Colonic mucosa (tissue), 4 donors: ENCODE results near the gene GPR4. TPM values are rescaled to one million over a fixed set of nuclear protein-coding genes. Genes with fewer than 3 reads are reported as not detected.
A peak's percentile ranks its signal among the peaks of the same experiment; 100 is the strongest.

Source experiments
- DNase-seq: peaks from one replicate; pipeline ENCODE4 v3.0.0-alpha.2; 2020
- H3K27ac ChIP-seq: fragments of 200-600 bp; one replicate; pipeline ENCODE4 v1.8.0; 2021
- H3K27me3 ChIP-seq: fragments of 200-600 bp; one replicate; pipeline ENCODE4 v1.8.0; 2021
- H3K36me3 ChIP-seq: fragments of 200-600 bp; one replicate; pipeline ENCODE4 v1.8.0; 2021
- H3K4me1 ChIP-seq: fragments of 200-600 bp; one replicate; pipeline ENCODE4 v1.8.0; 2021; ENCODE audit warnings: mild to moderate bottlenecking
- H3K4me3 ChIP-seq: fragments of 200-600 bp; one replicate; pipeline ENCODE4 v1.8.0; 2021
- H3K9ac ChIP-seq, 2 donors: one replicate each; pipeline ENCODE4 v1.7.0; 2013; ENCODE audit warnings: control low read depth in 2 of 2, low read depth in 2 of 2, low read length in 2 of 2
- H3K9me3 ChIP-seq: fragments of 200-600 bp; one replicate; pipeline ENCODE4 v1.8.0; 2021
- CTCF ChIP-seq: fragments of 200-600 bp; IDR thresholded peaks from one replicate; pipeline ENCODE4 v1.8.0; 2022; ENCODE audit warnings: antibody characterized with exemption, mild to moderate bottlenecking
- intact Hi-C: fragments of 100-400 bp; cut with DNase I; formaldehyde crosslinking; loops from one replicate; pipeline ENCODE4 v1.14.1; 2022
- total RNA-seq, 2 donors: library from RNA; stranded (reverse); fragmentation: NEBNext Ultra II Directional in 1 of 2; extraction: Animal tissue kit (Norgen Biotek cat#: 25700) in 1 of 2; gene quantifications; one replicate each; pipeline ENCODE4 v1.2.1, GENCODE V29; 2021
- donor health status: healthy.
- donor health status: DM: no; HTN: no; CAD: no.
- donor health status: DM: no; HTN: no; CAD: no.

Gene GPR4
- total RNA-seq, 2 donors from 2014 or later: 0.52 to 2.0 TPM

GRCh38 chr19:45567609-45568008, 34.4 kb downstream of the GPR4 start:
- TF ChIP-seq CTCF: no peak
- no peak for DNase-seq
- no peaks in the 10 kb centered on the region for H3K9me3 ChIP-seq
- no peaks in the 10 kb centered on the region for H3K27me3 ChIP-seq
- peaks cover 15% of the 10 kb centered on the region for H3K4me1 ChIP-seq
- no peak overlapping the region for H3K9ac ChIP-seq
- no peaks in the 10 kb centered on the region for H3K36me3 ChIP-seq
- intact Hi-C loops: loop anchor here (5.0 kb wide), 1 partner anchor 40 kb away; no protein-coding TSS in a partner anchor
- no peak overlapping the region for H3K4me3 ChIP-seq
- H3K27ac ChIP-seq: peak overlapping the region; percentile 15

- Histone ChIP-seq H3K27me3 (no peaks in the 10 kb centered on the region), H3K9ac (no peak overlapping the region), H3K27ac (no peak overlapping the region), H3K4me1 (peaks cover 13% of the 10 kb centered on the region), H3K4me3 (no peak overlapping the region), H3K36me3 (no peaks in the 10 kb centered on the region), H3K9me3 (no peaks in the 10 kb centered on the region)
- TF ChIP-seq CTCF: no peak
- DNase-seq: no peak
- intact Hi-C loops: no loop called here
Measured at GRCh38 chr19:45564131-45564780, 37.8 kb downstream of the GPR4 start.

- no peaks in the 10 kb centered on the region for H3K27me3 ChIP-seq
- H3K4me3 ChIP-seq: no peak overlapping the region
- intact Hi-C loops: no loop called here
- no peak overlapping the region for H3K27ac ChIP-seq
- no peak for TF ChIP-seq CTCF
- no peak overlapping the region for H3K9ac ChIP-seq
- H3K9me3 ChIP-seq: no peaks in the 10 kb centered on the region
- no peak for DNase-seq
- no peaks in the 10 kb centered on the region for H3K36me3 ChIP-seq
- peaks cover 3% of the 10 kb centered on the region for H3K4me1 ChIP-seq
Measured at GRCh38 chr19:45560686-45561085, 41.3 kb downstream of the GPR4 start.

GRCh38 chr19:45560038-45560437, 42.0 kb downstream of the GPR4 start:
- no peak for DNase-seq
- TF ChIP-seq CTCF: no peak
- Histone ChIP-seq H3K4me1 (peaks cover 3% of the 10 kb centered on the region), H3K27ac (no peak overlapping the region), H3K9me3 (no peaks in the 10 kb centered on the region), H3K36me3 (no peaks in the 10 kb centered on the region), H3K9ac (no peak overlapping the region), H3K4me3 (no peak overlapping the region), H3K27me3 (no peaks in the 10 kb centered on the region)
- intact Hi-C loops: no loop called here

- Histone ChIP-seq H3K9ac (no peak overlapping the region), H3K9me3 (no peaks in the 10 kb centered on the region), H3K27ac (no peak overlapping the region), H3K36me3 (no peaks in the 10 kb centered on the region), H3K27me3 (no peaks in the 10 kb centered on the region), H3K4me1 (peaks cover 3% of the 10 kb centered on the region), H3K4me3 (no peak overlapping the region)
- peak; percentile 63 for TF ChIP-seq CTCF
- peak; percentile 77 for DNase-seq
- intact Hi-C loops: loop anchor here (5.0 kb wide), 1 partner anchor 36 kb away; no protein-coding TSS in a partner anchor
Measured at GRCh38 chr19:45558399-45558878, 43.6 kb downstream of the GPR4 start.
